Measurements from ENCODE around the gene TEKT5.

TEKT5 gene

DNA sequence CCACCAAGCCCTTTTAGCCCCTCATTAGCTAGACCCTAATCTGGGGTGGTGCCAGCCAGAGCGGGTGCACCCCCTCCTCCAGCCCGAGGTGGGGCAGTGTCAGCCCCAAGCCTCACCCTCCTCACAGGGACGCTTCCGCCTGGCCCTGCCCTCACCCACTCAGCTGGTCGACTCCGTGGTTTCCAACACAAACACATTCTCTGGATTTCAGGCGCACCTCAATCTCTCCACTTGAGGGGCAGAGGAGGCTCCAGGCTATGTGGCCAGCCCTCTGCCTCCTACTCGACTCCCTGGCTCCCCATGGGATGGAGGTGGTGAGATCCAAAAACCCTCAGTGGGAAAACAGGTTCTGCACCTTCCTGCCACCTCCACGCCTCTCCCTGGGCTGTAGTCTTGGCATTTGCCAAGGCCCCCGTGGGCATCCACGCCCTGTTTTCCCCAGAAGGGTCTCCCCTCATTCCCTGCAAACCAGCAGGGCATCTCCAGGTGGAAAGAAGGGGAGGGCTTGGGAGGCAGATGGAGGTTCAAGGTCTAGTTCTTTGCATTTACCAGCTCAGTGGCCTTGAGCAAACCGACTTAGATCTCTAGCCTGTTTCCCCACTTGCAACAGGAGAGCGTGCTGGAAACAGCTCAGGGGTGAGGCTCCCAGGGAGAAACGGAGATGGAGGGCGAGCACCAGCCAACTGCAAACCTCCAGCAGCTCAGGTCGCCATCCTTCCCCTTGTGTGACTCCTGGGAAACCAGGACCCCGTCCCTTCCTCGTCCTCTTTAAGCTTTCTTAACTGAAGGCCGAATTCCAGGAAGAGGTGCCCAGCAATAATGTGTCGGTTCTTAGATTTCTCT is 116.0 kb downstream of the TEKT5 start:
- DNase-seq, result no peak
